ENCODE data around the gene B4GALT5. TPM values are rescaled to one million over a fixed set of nuclear protein-coding genes. Genes with fewer than 3 reads are reported as not detected.

Gene B4GALT5
- total RNA-seq, 1 experiment from 2014 or later = 77.0 TPM

- Histone ChIP-seq H3K4me2 (ENCODE audit: insufficient read depth, insufficient read length, low read length) (no peak overlapping the region), H3K56ac (ENCODE audit: insufficient read length, low read depth, low read length) (no peak overlapping the region), H4K8ac (replicated peaks; ENCODE audit: insufficient read length, low read depth, low read length) (no peak overlapping the region), H2AK5ac (ENCODE audit: insufficient read length, low read length) (no peak overlapping the region), H2BK120ac (ENCODE audit: low read depth, low read length, poor library complexity, severe bottlenecking) (no peak overlapping the region), H3K27me3 (ENCODE audit: insufficient read depth, low read length) (no peaks in the 10 kb centered on the region), H4K91ac (ENCODE audit: insufficient read length, low read depth, low read length) (no peak overlapping the region), H3K18ac (ENCODE audit: insufficient read length, low read depth, low read length) (no peak overlapping the region), H4K20me1 (ENCODE audit: control insufficient read depth, insufficient read depth, insufficient read length) (no peaks in the 10 kb centered on the region), H3K79me1 (ENCODE audit: insufficient read depth, low read depth, low read length, poor library complexity, severe bottlenecking) (no peaks in the 10 kb centered on the region), H3K9me3 (ENCODE audit: control insufficient read depth, low read depth, low read length) (no peaks in the 10 kb centered on the region), H2BK5ac (ENCODE audit: insufficient read length, low read length) (no peak overlapping the region), H2BK12ac (ENCODE audit: insufficient read length, low read depth, low read length) (no peak overlapping the region), H2AFZ (ENCODE audit: low read length) (no peak overlapping the region), H3K27ac (ENCODE audit: insufficient read length, low read depth, low read length) (no peak overlapping the region), H3T11ph (ENCODE audit: low read length) (no peak overlapping the region), H2BK20ac (ENCODE audit: low read depth, low read length, poor library complexity, severe bottlenecking) (no peak overlapping the region), H2BK15ac (ENCODE audit: low read depth, low read length) (no peak overlapping the region), H3K14ac (ENCODE audit: insufficient read depth, low read length) (no peak overlapping the region), H3K23me2 (ENCODE audit: insufficient read length, low read depth, low read length, poor library complexity, severe bottlenecking) (no peaks in the 10 kb centered on the region), H3K4ac (ENCODE audit: low read depth, low read length) (no peak overlapping the region), H3K23ac (ENCODE audit: insufficient read length, low read depth, low read length) (no peak overlapping the region), H3K9ac (ENCODE audit: extremely low read depth, insufficient read length, low read length) (no peak overlapping the region), H4K5ac (ENCODE audit: insufficient read length, low read depth, low read length) (no peak overlapping the region), H3K4me1 (ENCODE audit: insufficient read depth, low read length) (no peaks in the 10 kb centered on the region), H3K79me2 (ENCODE audit: insufficient read depth, low read length) (no peaks in the 10 kb centered on the region)
- Mint-ChIP-seq H3K4me3 (no peak overlapping the region), H3K36me3 (ENCODE audit: insufficient read depth in 1 of 3, low read depth in 3 of 3) (peaks cover 0 to 4% (median 2%) of the 10 kb centered on the region in 3 experiments; a peak in 3 of 7 replicates), H3K27ac (no peak overlapping the region), H3K27me3 (ENCODE audit: low read depth) (peaks cover 2% of the 10 kb centered on the region), H3K4me1 (peaks cover 9 to 12% of the 10 kb centered on the region in 2 experiments), H3K9me3 (peaks cover 4% of the 10 kb centered on the region in 2 experiments; a peak in 2 of 5 replicates)
- no peak for TF ChIP-seq CTCF (conservative IDR thresholded peaks at IDR 0.05)
- WGBS (ENCODE audit: extremely low coverage, insufficient read length, low lambda C conversion rate) = no CpG with 5 or more reads among the region's 4 CpGs
- no peak for DNase-seq
Observed at GRCh38 chr20:49583343-49583668, 130.4 kb downstream of the B4GALT5 start.

Other genes with a start within 250 kb of the B4GALT5 start
- gene KCNB1, start 231.2 kb downstream of the B4GALT5 start, total RNA-seq (2021) = 0.42 and 0.68 TPM in 2 replicates
- gene PTGIS, start 145.7 kb downstream of the B4GALT5 start, total RNA-seq (2021) = 18.9 and 20.0 TPM in 2 replicates
- gene SLC9A8, start 99.0 kb upstream of the B4GALT5 start, total RNA-seq (2021) = 7.5 and 7.9 TPM in 2 replicates
- gene SPATA2, start 201.7 kb upstream of the B4GALT5 start, total RNA-seq (2021) = 9.6 and 9.8 TPM in 2 replicates
- 73.4 and 75.5 TPM in 2 replicates for gene RNF114, start 222.5 kb upstream of the B4GALT5 start, total RNA-seq (2021)